Measurements from ENCODE around the gene PIPOX. TPM values are rescaled to one million over a fixed set of nuclear protein-coding genes. Genes with fewer than 3 reads are reported as not detected.

Gene PIPOX
- total RNA-seq, 4 donors from 2014 or later, result 0.52 to 11.2 (median 6.7) TPM

DNA sequence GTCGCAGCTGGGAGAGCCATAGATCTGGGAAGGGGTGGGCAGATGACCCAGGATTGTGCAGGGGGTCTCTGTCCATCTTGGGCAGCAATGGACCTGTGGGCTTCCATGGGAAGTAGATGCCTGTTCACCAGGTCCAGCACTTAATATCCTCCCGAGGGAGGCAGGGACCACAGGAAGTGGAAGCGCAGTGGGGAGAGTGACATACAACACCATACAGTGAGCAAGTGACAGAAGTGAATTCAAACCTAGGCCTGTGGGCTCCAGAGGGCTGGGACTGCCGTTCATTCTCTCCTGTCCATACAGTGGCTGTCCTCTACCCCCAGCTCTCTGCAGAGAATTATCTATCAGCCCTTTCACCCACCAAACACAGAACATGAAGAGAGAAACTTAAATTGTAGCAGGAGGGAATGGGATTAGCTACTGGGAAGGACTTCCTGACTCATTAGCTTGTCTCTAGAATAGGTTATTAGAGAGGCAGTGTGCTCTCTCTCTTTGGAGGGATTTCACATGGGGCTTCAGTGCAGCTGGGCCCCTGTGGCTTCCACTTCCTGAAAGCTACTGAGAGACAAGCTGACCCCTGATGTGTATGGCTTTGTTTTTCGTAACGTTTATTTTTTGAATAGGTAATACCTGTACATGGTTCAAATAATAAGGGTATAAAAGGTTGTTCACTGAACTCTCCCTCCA is 24.0 kb upstream of the PIPOX start:
- H3K27me3 ChIP-seq, result peaks cover 51% of the 10 kb centered on the region
- no peak for ATAC-seq
- H3K27ac ChIP-seq, result no peak overlapping the region
- no peaks in the 10 kb centered on the region for H3K9me3 ChIP-seq
- no peak overlapping the region for H3K4me3 ChIP-seq
- peaks cover 0 to 7% (median 3%) of the 10 kb centered on the region in 3 donors for H3K4me1 ChIP-seq
- 22 to 29% methylated on average over 2 to 5 of the region's 6 CpGs for WGBS, 2 donors (ENCODE audit: low coverage in 1 of 2)
- TF ChIP-seq POLR2AphosphoS5 (IDR thresholded peaks at IDR 0.05), result no peak
- TF ChIP-seq POLR2A (IDR thresholded peaks at IDR 0.05), result no peak
- TF ChIP-seq EP300 (IDR thresholded peaks at IDR 0.05), result no peak
- TF ChIP-seq, protein P1, sequence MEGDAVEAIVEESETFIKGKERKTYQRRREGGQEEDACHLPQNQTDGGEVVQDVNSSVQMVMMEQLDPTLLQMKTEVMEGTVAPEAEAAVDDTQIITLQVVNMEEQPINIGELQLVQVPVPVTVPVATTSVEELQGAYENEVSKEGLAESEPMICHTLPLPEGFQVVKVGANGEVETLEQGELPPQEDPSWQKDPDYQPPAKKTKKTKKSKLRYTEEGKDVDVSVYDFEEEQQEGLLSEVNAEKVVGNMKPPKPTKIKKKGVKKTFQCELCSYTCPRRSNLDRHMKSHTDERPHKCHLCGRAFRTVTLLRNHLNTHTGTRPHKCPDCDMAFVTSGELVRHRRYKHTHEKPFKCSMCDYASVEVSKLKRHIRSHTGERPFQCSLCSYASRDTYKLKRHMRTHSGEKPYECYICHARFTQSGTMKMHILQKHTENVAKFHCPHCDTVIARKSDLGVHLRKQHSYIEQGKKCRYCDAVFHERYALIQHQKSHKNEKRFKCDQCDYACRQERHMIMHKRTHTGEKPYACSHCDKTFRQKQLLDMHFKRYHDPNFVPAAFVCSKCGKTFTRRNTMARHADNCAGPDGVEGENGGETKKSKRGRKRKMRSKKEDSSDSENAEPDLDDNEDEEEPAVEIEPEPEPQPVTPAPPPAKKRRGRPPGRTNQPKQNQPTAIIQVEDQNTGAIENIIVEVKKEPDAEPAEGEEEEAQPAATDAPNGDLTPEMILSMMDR (IDR thresholded peaks at IDR 0.05), result no peak
- H3K36me3 ChIP-seq, result no peaks in the 10 kb centered on the region

DNA sequence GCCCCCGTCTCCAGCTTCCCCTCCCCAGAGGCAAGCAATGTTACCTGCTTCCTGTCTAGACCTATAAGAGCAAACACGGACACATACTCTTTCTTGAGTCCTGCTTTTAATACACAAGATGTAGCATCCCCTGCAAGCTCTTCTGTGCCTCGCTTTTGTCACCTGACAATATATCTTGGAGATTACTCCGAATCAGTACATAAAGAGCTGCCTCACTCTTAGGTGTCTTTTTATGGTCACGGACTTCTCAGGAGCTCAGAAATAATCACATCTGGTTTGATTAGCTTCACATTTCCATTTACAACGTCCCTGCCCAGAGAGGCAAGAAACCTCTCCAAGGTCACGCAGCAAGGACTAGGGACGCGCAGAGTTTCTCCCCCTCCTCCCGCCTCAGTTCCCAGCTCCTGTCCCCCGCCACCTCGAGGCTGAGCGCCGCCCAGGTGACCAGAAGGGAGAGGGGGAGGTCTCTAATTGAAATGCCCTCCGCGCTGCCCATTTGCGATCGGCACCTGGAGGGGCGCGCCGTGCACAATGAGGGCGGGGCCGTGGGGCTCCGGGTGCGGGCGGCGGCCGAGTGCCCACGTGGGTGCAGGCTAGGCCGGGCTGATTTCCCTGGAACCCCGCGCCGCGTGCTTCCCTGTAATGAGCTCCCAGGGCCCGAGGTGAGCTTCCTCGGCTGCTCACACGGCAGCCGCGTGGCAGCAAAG is 23.3 kb upstream of the PIPOX start:
- TF ChIP-seq POLR2AphosphoS5 (IDR thresholded peaks at IDR 0.05) (no peak), EP300 (IDR thresholded peaks at IDR 0.05) (no peak), POLR2A (IDR thresholded peaks at IDR 0.05) (no peak)
- TF ChIP-seq, protein P1 (IDR thresholded peaks at IDR 0.05), result no peak
- H3K27ac ChIP-seq, result no peak overlapping the region
- peaks cover 0 to 7% (median 3%) of the 10 kb centered on the region in 3 donors for H3K4me1 ChIP-seq
- no peaks in the 10 kb centered on the region for H3K9me3 ChIP-seq
- peaks cover 51% of the 10 kb centered on the region for H3K27me3 ChIP-seq
- 7 to 16% methylated on average over 13 to 14 of the region's 39 CpGs for WGBS, 2 donors (ENCODE audit: low coverage in 1 of 2)
- H3K36me3 ChIP-seq, result no peaks in the 10 kb centered on the region
- ATAC-seq, result no peak
- H3K4me3 ChIP-seq, result no peak overlapping the region

DNA sequence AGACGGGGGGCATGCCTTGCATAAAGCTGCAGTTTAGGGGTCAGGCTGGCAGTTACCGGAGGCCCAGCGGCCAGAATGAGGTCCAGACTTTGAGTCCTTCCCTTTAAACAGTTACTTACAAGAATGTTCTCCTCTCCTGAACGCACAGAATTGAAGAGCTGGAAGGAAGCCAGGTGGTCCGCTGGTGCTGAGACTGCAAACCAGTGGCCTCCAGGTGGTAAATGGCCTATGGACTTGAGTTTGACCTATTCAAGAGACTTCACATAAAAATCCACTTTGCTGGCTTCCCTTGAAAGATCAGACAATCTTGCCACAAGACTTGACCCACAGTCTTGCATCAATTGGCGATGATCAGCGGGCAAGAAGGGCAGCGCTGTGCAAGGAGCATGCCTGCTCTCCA is 22.4 kb upstream of the PIPOX start:
- TF ChIP-seq POLR2AphosphoS5 (IDR thresholded peaks at IDR 0.05) (no peak), POLR2A (IDR thresholded peaks at IDR 0.05) (no peak), EP300 (IDR thresholded peaks at IDR 0.05) (no peak)
- TF ChIP-seq, protein P1 (IDR thresholded peaks at IDR 0.05), result no peak
- ATAC-seq, result no peak
- no peak overlapping the region for H3K4me3 ChIP-seq
- peaks cover 0 to 7% (median 3%) of the 10 kb centered on the region in 3 donors for H3K4me1 ChIP-seq
- no peaks in the 10 kb centered on the region for H3K36me3 ChIP-seq
- H3K9me3 ChIP-seq, result no peaks in the 10 kb centered on the region
- peaks cover 51% of the 10 kb centered on the region for H3K27me3 ChIP-seq
- H3K27ac ChIP-seq, result no peak overlapping the region
- 52 to 82% methylated on average over 4 to 7 of the region's 8 CpGs for whole genome bisulfite sequencing, 2 donors (ENCODE audit: low coverage in 1 of 2)

DNA sequence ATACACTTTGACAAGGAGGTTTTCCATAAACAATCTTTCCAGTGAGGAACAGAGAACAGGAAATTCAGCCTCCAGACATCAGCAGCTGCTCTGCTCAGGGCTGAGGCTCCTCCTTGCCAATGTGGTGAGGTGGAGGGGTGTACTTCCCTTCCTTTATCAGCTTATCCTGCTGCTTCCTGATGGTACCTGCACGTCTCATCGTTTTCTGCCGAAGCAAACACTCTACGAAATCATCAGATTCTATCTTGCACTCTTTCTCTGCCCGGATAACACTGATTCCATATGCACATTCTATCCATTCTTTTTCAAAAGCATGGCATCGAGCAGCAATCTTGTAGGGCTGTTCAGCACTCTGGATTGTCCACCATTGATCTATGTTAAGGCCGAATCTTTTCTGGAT is 21.7 kb upstream of the PIPOX start:
- H3K4me3 ChIP-seq, result no peak overlapping the region
- no peak for ATAC-seq
- TF ChIP-seq POLR2A (IDR thresholded peaks at IDR 0.05), result no peak
- no peak for TF ChIP-seq EP300 (IDR thresholded peaks at IDR 0.05)
- TF ChIP-seq POLR2AphosphoS5 (IDR thresholded peaks at IDR 0.05), result no peak
- TF ChIP-seq, protein P1 (IDR thresholded peaks at IDR 0.05), result no peak
- peaks cover 0 to 7% (median 3%) of the 10 kb centered on the region in 3 donors for H3K4me1 ChIP-seq
- H3K27ac ChIP-seq, result no peak overlapping the region
- H3K27me3 ChIP-seq, result peaks cover 45% of the 10 kb centered on the region
- H3K36me3 ChIP-seq, result no peaks in the 10 kb centered on the region
- no peaks in the 10 kb centered on the region for H3K9me3 ChIP-seq
- WGBS, 2 donors (ENCODE audit: low coverage in 1 of 2), result 64 to 88% methylated on average over 3 to 7 of the region's 7 CpGs

Data from gastroesophageal sphincter (tissue), 4 donors.